Peyer's patch (tissue), 4 donors: ENCODE measurements around the gene RILPL1.
A peak's percentile ranks its signal among the peaks of the same experiment; 100 is the strongest.

Experiments used
- POLR2A ChIP-seq, 2 donors: fragments of 450-650 bp; IDR thresholded peaks; one replicate each; pipeline ENCODE4 v1.5.1; 2017; ENCODE audit warnings: antibody characterized with exemption in 2 of 2, mild to moderate bottlenecking in 2 of 2, moderate library complexity in 2 of 2
- TF ChIP-seq, protein P1 (sequence below), 6 experiments: fragments of 450-650 bp in 4 of 6; fragments of 200-600 bp in 2 of 6; sonication (generic) in 1 of 6; IDR thresholded peaks; one replicate each; pipeline ENCODE4 v1.5.1; 2017 to 2019; ENCODE audit warnings: antibody characterized with exemption in 6 of 6, mild to moderate bottlenecking in 3 of 6, moderate library complexity in 1 of 6

DNA sequence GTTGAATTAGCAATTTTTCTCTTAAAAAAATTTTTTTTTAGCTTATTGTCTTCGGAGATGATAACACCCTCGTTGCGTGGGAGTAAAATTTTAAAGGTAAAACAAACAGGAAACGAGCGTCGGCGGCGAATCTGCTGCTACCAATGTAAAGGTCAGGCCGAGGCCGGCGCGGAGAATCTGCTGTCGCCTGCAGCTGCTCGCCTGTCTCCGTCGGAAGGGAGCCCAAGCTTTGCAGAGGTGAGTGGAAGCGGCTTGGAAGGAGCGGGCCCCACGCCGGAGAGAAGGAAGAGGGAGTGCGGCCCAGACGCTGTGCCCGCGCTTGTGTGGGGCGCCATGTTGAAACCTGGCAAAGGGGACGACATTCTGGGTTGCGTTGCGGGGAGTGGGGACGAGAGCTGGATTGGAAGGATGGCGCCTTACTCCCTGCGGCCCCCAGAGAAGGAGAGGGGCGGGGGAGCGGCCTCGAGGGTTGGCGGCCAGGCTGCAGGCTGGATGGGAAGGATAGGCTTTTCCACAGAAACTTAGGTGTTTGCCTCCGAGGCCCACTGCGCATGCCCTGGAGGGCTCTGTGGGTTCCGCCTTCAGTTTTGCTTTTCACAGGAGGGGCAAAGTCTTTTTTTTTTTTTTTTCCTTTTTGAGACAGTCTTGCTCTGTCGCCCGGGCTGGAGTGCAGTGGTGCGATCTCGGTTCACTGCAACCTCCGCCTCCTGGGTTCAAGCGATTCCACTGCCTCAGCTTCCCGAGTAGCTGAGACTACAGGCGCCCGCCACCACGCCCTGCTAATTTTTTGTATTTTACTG is 75.3 kb downstream of the RILPL1 start, which contains the start of gene SNRNP35:
- TF ChIP-seq POLR2A (IDR thresholded peaks at IDR 0.05), result peak in 1 of 2 donors; percentile 27
- TF ChIP-seq, protein P1, sequence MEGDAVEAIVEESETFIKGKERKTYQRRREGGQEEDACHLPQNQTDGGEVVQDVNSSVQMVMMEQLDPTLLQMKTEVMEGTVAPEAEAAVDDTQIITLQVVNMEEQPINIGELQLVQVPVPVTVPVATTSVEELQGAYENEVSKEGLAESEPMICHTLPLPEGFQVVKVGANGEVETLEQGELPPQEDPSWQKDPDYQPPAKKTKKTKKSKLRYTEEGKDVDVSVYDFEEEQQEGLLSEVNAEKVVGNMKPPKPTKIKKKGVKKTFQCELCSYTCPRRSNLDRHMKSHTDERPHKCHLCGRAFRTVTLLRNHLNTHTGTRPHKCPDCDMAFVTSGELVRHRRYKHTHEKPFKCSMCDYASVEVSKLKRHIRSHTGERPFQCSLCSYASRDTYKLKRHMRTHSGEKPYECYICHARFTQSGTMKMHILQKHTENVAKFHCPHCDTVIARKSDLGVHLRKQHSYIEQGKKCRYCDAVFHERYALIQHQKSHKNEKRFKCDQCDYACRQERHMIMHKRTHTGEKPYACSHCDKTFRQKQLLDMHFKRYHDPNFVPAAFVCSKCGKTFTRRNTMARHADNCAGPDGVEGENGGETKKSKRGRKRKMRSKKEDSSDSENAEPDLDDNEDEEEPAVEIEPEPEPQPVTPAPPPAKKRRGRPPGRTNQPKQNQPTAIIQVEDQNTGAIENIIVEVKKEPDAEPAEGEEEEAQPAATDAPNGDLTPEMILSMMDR (IDR thresholded peaks at IDR 0.05), result no peak
